Epidermal melanocyte (primary cell): ENCODE data around the gene IRF8.

Experiments
- DNase-seq: peaks from one replicate; pipeline ENCODE4 v3.0.0; 2011; ENCODE audit warnings: low spot score; ENCODE audit not compliant: insufficient read length

The IRF8 gene

DNA sequence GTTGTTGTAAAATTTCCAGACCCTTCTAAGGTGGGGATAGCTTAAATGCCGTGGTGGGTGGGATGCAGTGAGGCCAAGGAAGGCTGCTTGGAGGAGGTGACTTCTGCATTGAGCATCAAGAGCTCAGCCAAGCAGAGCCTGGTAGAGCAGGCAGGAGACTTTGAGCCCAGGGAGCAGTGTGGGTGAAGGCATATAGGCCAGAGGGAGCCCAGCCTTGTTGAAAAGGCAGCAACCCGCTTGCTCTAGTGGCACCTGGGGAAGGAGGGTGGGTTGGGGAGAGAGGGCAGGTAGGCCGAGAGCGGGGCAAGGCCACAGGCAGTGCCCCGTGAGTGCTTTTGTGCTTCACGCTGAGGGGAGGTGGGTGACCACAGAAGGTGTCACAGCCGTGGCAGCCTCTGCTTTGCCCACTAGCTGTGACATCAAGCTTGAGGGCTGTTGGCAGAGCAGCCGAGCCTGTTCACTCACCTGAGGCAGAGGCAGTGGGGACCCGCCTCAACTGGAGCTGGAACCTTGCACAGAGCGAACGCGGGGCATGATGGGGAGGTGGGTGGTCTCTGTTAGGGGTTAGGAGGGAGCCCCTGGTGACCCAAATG is 56.1 kb downstream of the IRF8 start:
- no peak for DNase-seq

DNA sequence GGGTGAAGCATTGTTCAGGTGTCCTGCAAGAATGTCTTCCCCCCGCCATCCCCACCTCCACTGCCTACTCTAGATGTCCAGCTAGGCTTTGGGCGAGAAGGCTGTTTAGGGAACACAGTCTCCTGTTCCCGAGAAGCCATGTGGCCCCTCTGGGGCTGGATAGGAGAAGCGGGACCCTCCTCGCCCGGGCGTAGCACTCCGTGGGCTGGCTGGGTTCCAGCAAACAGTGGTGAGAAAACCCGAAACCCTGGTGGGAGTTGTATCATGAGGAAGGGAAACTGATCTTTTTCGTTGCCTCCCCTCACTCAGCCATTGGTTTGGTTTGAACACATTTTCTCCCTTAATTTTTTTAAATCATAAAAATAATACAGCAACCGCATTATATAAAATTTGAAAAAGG is 56.6 kb downstream of the IRF8 start:
- DNase-seq: no peak

- no peak for DNase-seq
Observed at GRCh38 chr16:85956426-85956825, 57.5 kb downstream of the IRF8 start.

GRCh38 chr16:85958731-85959130 is 59.8 kb downstream of the IRF8 start:
- DNase-seq: no peak

- DNase-seq: no peak
Observed at GRCh38 chr16:85959686-85960085, 60.7 kb downstream of the IRF8 start.

DNA sequence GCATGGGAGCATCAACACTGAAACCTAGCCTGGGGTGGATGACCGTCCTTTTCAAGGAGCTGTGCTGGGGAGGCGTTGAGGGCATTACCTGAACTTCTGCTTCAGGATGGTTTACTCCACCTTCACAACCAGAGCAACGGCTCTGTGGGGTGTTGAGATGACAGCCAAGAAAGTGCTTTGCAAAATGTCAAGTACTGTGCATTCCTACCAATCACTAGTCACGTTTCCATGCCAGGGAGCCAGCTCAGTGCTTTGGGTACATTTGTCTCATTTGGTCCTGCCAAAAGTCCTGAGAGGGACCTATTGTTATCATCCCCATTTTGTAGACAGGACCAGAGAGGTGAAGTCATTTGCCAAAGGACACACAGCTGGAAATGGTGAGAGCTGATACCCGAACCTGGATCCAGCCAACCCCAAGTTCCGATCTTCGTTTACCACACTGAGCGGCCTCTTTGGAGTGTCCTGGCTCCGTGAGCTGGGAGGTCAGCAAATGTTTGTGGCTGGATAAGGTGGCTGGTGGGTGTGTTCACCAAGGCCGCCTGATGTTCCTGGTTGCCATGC is 61.6 kb downstream of the IRF8 start:
- DNase-seq: no peak

DNA sequence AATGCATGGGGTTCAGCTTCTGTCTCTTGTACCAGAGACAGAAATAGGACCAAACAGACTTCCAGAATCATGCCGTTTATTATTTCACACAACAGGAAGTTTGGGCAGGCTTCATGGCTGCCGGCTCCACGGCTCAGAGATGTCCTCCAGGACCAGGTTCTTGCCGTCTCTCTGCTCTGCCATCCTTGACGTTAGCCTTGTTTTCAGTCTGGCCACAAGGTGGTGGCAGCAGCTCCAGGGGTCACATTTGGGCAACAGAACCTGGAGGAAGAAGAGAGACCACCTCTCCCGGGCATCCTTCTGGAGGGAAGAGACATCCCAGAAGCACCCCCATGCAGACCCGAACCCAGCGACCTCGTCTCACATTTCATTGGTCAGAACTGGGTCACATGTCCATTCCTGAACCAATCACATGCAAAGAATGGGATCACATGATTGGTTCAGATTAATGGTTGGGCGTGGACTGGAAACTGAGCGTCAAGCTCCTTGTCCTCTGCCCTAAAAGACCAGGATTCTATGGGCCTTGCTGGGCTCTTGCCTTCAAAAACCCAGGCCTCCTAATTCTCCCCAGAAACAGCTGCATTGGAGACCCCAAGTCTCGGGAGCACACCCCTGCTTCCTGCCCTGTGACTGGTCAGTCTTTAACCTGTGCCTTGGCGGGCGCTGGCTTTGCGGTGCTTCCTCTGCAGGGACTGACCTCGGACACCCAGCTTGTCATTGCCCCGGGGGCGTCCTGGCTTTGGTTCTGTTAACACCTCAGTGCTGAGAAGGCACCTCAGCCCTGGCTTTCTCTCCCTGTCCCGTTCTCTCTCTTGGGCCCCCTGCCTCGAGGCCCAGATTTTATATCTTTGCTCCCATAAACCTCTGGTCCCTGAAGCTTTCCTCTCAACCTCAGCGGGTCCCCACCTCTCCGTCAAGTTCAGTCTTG is 63.3 kb downstream of the IRF8 start:
- no peak for DNase-seq

- DNase-seq: no peak
Observed at GRCh38 chr16:85963753-85964285, 64.9 kb downstream of the IRF8 start.

DNA sequence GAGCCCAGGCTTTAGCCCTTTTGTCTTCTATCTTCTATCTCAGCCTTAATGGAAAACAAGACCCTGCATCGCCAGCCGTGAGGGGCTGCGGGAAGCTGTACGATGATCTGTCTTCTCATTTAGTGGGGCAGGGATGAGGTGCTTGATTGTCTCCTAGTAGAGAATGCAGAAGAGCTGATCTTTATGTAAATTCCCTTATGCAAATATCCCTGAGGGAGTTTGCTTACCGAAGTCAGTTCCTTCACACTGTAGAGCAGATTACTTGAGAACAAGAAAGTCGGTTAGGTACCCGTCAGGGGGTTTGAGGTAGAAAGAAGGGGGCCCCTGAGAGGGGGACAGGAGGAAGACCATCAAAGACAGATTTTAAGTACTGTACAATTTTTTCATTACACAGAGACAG is 66.2 kb downstream of the IRF8 start:
- DNase-seq: no peak

- DNase-seq: no peak
Observed at GRCh38 chr16:85967111-85967510, 68.1 kb downstream of the IRF8 start.

- no peak for DNase-seq
Observed at GRCh38 chr16:85968041-85968920, 69.3 kb downstream of the IRF8 start.

- no peak for DNase-seq
Observed at GRCh38 chr16:85969159-85969558, 70.2 kb downstream of the IRF8 start.

DNA sequence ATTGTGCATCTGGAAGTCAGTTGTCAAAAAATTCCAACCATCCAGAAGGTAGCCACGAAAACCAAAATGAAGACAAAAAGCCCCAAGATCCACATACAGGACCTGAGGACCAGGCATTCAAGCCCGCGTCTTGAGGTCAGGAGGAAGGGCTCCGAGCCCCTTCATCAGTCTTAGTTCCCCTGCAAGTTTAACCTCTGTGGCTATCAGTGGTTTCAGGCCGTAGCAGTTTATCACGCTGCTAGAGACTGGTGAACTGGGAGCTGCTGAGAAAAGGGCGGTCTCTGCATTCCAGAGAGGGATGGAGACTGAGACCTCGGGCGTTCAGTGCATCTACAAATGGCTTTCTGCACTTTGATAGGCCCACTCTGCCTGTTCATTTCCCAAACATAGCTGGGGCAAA is 70.6 kb downstream of the IRF8 start:
- no peak for DNase-seq

GRCh38 chr16:85970016-85970733 is 71.2 kb downstream of the IRF8 start:
- no peak for DNase-seq

DNA sequence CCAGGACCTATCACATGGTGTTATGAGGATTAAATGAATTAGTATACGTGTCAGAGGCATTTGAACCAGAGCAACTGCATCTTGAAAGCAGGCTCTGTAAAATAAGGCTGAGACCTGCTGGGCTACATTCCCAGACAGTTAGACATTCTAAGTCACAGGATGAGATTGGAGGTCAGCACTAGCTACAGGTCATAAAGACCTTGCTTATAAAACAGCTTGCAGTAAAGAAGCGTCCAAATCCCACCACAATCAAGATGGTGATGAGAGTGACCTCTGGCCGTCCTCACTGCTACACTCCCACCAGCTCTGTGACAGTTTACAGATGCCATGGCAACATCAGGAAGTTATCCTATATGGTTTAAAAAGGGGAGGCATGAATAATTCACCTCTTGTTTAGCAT is 71.8 kb downstream of the IRF8 start:
- DNase-seq: no peak
